Sigmoid colon (tissue), 7 donors: ENCODE data around the gene SSR4. TPM values are rescaled to one million over a fixed set of nuclear protein-coding genes. Genes with fewer than 3 reads are reported as not detected.

Source experiments
- DNase-seq: peaks from one replicate; pipeline ENCODE4 v3.0.0-alpha.2; 2019
- H3K27ac ChIP-seq, 4 donors: fragments of 200-600 bp; sonication (generic); one replicate each; pipeline ENCODE4 v1.5.1; 2016 to 2019; ENCODE audit warnings: mild to moderate bottlenecking in 1 of 4
- H3K27me3 ChIP-seq, 3 donors: fragments of 200-600 bp; sonication (generic); one replicate each; pipeline ENCODE4 v1.5.1; 2019; ENCODE audit warnings: mild to moderate bottlenecking in 1 of 3
- H3K36me3 ChIP-seq, 4 donors: fragments of 200-600 bp; sonication (generic); one replicate each; pipeline ENCODE4 v1.5.1; 2016 to 2019
- H3K4me1 ChIP-seq, 4 donors: fragments of 200-600 bp; sonication (generic); one replicate each; pipeline ENCODE4 v1.5.1; 2017 to 2019
- H3K4me3 ChIP-seq, 4 donors: fragments of 200-600 bp; sonication (generic); one replicate each; pipeline ENCODE4 v1.5.1; 2017 to 2019; ENCODE audit warnings: mild to moderate bottlenecking in 2 of 4, moderate library complexity in 1 of 4
- H3K9me3 ChIP-seq, 4 donors: fragments of 200-600 bp in 3 of 4; sonication (generic) in 3 of 4; one replicate each; pipeline versions ENCODE4 v1.5.1 to v1.6.1; 2013 to 2019
- CTCF ChIP-seq, 4 experiments: fragments of 450-650 bp in 3 of 4; fragments of 200-600 bp in 1 of 4; IDR thresholded peaks; one replicate each; pipeline ENCODE4 v1.5.1; 2016 to 2019; ENCODE audit warnings: antibody characterized with exemption in 4 of 4, mild to moderate bottlenecking in 3 of 4, moderate library complexity in 2 of 4
- EP300 ChIP-seq, 4 donors: sonication (generic); formaldehyde crosslinking; IDR thresholded peaks; one replicate each; pipeline ENCODE4 v1.6.1; 2017; ENCODE audit warnings: antibody characterized with exemption in 4 of 4
- POLR2A ChIP-seq, 2 donors: fragments of 450-650 bp; IDR thresholded peaks; one replicate each; pipeline ENCODE4 v1.6.1; 2016; ENCODE audit warnings: antibody characterized with exemption in 2 of 2, mild to moderate bottlenecking in 2 of 2, moderate library complexity in 2 of 2
- POLR2AphosphoS5 ChIP-seq, 4 donors: sonication (generic); formaldehyde crosslinking; IDR thresholded peaks; one replicate each; pipeline ENCODE4 v1.6.1; 2017; ENCODE audit warnings: antibody characterized with exemption in 4 of 4
- WGBS, 2 donors: extraction: QIAGEN DNeasy Blood & Tissue Kit; methylation state at CpG; one replicate each; pipeline ENCODE4 v1.1.7; 2013; 5-methylcytosine and 5-hydroxymethylcytosine counted together
- intact Hi-C: fragments of 100-400 bp; cut with DNase I; formaldehyde crosslinking; loops from one replicate; pipeline ENCODE4 v1.15.1; 2023
- polyA plus RNA-seq, 3 donors: library from polyadenylated mRNA; stranded (reverse); fragments of 200-250 nt; gene quantifications; one replicate each; pipeline ENCODE4 v1.2.3, GENCODE V29; 2013
- total RNA-seq, 4 donors: library from RNA; depleted of rRNA; stranded (reverse); fragments of >200 nt; gene quantifications; one replicate each; pipeline ENCODE4 v1.1.0, GENCODE V29; 2016
- donor health status: healthy with polysubstance abuse.
- donor health status: Bipolar disorder and iron deficiency.
- donor health status: healthy.

The SSR4 gene
- total and polyA plus RNA-seq, 7 donors: 143 to 494 (median 177) TPM

- intact Hi-C loops: loop anchor here (5.0 kb wide), 1 partner anchor 150 kb away; no protein-coding TSS in a partner anchor
- H3K4me3 ChIP-seq: peak overlapping the region in 1 of 4 donors; percentile 38
- WGBS, 2 donors: 12 to 68% methylated on average over 11 of the region's 11 CpGs
- H3K27ac ChIP-seq: peak overlapping the region in 3 of 4 donors; percentile 85 to 91 (median 88)
- DNase-seq: no peak
- H3K9me3 ChIP-seq: no peaks in the 10 kb centered on the region
- H3K36me3 ChIP-seq: peaks cover 0 to 24% (median 3%) of the 10 kb centered on the region in 4 donors
- TF ChIP-seq POLR2AphosphoS5 (IDR thresholded peaks at IDR 0.05): no peak
- peak in 1 of 4 experiments; percentile 10 for TF ChIP-seq CTCF (IDR thresholded peaks at IDR 0.05)
- peaks cover 0 to 3% (median 0%) of the 10 kb centered on the region in 3 donors for H3K27me3 ChIP-seq
- H3K4me1 ChIP-seq: peaks cover 0 to 32% (median 29%) of the 10 kb centered on the region in 4 donors
Observed at GRCh38 chrX:153782313-153782712, 12.2 kb upstream of the SSR4 start.

GRCh38 chrX:153782871-153783270 is 11.6 kb upstream of the SSR4 start:
- TF ChIP-seq POLR2A (IDR thresholded peaks at IDR 0.05): no peak
- no peak overlapping the region for H3K4me3 ChIP-seq
- no peak for DNase-seq
- intact Hi-C loops: loop anchor here (5.0 kb wide), 1 partner anchor 149 kb away; no protein-coding TSS in a partner anchor
- peaks cover 0 to 3% (median 0%) of the 10 kb centered on the region in 3 donors for H3K27me3 ChIP-seq
- peaks cover 0 to 32% (median 29%) of the 10 kb centered on the region in 4 donors for H3K4me1 ChIP-seq
- peaks cover 0 to 29% (median 3%) of the 10 kb centered on the region in 4 donors for H3K36me3 ChIP-seq
- WGBS, 2 donors: 86 to 96% methylated on average over 14 of the region's 14 CpGs
- H3K27ac ChIP-seq: peak overlapping the region in 3 of 4 donors; percentile 85 to 91 (median 88)
- H3K9me3 ChIP-seq: no peaks in the 10 kb centered on the region

GRCh38 chrX:153783378-153784013 is 11.0 kb upstream of the SSR4 start:
- Histone ChIP-seq H3K36me3 (peaks cover 0 to 32% (median 3%) of the 10 kb centered on the region in 4 donors), H3K27me3 (peaks cover 0 to 2% (median 0%) of the 10 kb centered on the region in 3 donors), H3K4me1 (peaks cover 0 to 32% (median 29%) of the 10 kb centered on the region in 4 donors), H3K4me3 (no peak overlapping the region), H3K9me3 (no peaks in the 10 kb centered on the region), H3K27ac (peak overlapping the region in 1 of 4 donors; percentile 91)
- DNase-seq: no peak
- WGBS, 2 donors: 80 to 89% methylated on average over 24 of the region's 24 CpGs
- TF ChIP-seq POLR2AphosphoS5 (IDR thresholded peaks at IDR 0.05): no peak
- TF ChIP-seq EP300 (IDR thresholded peaks at IDR 0.05): no peak
- no peak for TF ChIP-seq CTCF (IDR thresholded peaks at IDR 0.05)
- TF ChIP-seq POLR2A (IDR thresholded peaks at IDR 0.05): no peak
- intact Hi-C loops: loop anchor here (5.0 kb wide), 1 partner anchor 149 kb away; no protein-coding TSS in a partner anchor

GRCh38 chrX:153784325-153784967 is 10.0 kb upstream of the SSR4 start:
- peaks cover 0 to 32% (median 29%) of the 10 kb centered on the region in 4 donors for H3K4me1 ChIP-seq
- no peaks in the 10 kb centered on the region for H3K27me3 ChIP-seq
- intact Hi-C loops: loop anchor here (5.0 kb wide), 1 partner anchor 148 kb away; no protein-coding TSS in a partner anchor
- H3K9me3 ChIP-seq: no peaks in the 10 kb centered on the region
- peaks cover 0 to 40% (median 3%) of the 10 kb centered on the region in 4 donors for H3K36me3 ChIP-seq
- WGBS, 2 donors: 92 to 94% methylated on average over 27 of the region's 27 CpGs
- no peak overlapping the region for H3K27ac ChIP-seq
- DNase-seq: no peak
- TF ChIP-seq POLR2A (IDR thresholded peaks at IDR 0.05): no peak
- no peak for TF ChIP-seq CTCF (IDR thresholded peaks at IDR 0.05)
- H3K4me3 ChIP-seq: no peak overlapping the region

GRCh38 chrX:153786669-153787068 is 7.8 kb upstream of the SSR4 start:
- Histone ChIP-seq H3K27me3 (no peaks in the 10 kb centered on the region), H3K36me3 (peaks cover 0 to 48% (median 3%) of the 10 kb centered on the region in 4 donors), H3K27ac (no peak overlapping the region), H3K4me1 (peaks cover 0 to 17% (median 11%) of the 10 kb centered on the region in 4 donors), H3K9me3 (no peaks in the 10 kb centered on the region), H3K4me3 (no peak overlapping the region)
- 89 to 90% methylated on average over 15 of the region's 15 CpGs for WGBS, 2 donors
- intact Hi-C loops: no loop called here
- TF ChIP-seq POLR2AphosphoS5 (IDR thresholded peaks at IDR 0.05): no peak
- no peak for TF ChIP-seq CTCF (IDR thresholded peaks at IDR 0.05)
- TF ChIP-seq POLR2A (IDR thresholded peaks at IDR 0.05): no peak
- TF ChIP-seq EP300 (IDR thresholded peaks at IDR 0.05): no peak
- DNase-seq: no peak
